NCI-H748 (cell line): ENCODE measurements around the gene FLRT2.

Experiments used
- DNase-seq: peaks from one replicate; lab custom pipeline; 2025; ENCODE audit not compliant: unreplicated experiment; lab: John Stamatoyannopoulos, UW

FLRT2 gene, protein sequence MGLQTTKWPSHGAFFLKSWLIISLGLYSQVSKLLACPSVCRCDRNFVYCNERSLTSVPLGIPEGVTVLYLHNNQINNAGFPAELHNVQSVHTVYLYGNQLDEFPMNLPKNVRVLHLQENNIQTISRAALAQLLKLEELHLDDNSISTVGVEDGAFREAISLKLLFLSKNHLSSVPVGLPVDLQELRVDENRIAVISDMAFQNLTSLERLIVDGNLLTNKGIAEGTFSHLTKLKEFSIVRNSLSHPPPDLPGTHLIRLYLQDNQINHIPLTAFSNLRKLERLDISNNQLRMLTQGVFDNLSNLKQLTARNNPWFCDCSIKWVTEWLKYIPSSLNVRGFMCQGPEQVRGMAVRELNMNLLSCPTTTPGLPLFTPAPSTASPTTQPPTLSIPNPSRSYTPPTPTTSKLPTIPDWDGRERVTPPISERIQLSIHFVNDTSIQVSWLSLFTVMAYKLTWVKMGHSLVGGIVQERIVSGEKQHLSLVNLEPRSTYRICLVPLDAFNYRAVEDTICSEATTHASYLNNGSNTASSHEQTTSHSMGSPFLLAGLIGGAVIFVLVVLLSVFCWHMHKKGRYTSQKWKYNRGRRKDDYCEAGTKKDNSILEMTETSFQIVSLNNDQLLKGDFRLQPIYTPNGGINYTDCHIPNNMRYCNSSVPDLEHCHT

DNA sequence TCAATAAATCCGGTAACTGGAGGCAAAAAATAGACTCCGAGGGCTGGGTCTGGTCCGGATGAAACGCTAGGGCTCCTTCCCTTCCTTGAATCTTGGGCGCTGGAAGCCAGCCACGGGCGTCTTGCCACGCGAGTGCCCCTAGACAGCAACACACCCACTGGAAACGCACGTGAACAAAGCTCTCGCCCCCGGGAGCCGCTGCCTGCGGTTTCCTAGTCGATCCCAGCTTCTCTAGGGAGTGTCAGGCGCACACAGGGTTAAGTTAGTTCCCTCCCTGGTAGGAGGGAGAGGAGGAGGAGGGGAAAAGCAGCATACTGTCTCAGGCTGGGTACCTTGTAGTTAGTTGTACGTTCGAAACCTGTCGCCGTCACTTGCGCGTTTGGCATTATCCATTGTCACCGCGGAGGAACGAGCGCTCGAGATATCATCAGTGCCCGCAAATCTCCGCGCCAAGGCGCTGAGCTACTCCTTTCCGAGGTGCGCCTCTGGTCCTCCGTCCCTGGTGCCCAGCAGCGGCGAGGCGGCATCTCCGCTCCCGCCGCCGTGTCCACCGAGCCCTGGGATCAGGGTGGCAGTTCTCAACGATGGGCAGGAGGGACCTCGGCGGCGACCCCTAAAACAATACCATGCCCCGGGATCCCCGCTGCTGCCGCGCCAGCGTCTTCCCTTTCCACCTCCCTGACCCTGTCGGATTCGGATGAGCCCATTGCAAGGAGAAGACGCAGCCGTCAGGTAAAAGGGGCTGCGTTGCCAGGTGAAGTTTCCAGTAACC, at the start of gene FLRT2:
Gene FLRT2 (plus strand): TSS at position 342 of the 772 bp plus-strand sequence. CDS start 91,371 bp downstream, outside the sequence.
- DNase-seq = peak; percentile 76

DNA sequence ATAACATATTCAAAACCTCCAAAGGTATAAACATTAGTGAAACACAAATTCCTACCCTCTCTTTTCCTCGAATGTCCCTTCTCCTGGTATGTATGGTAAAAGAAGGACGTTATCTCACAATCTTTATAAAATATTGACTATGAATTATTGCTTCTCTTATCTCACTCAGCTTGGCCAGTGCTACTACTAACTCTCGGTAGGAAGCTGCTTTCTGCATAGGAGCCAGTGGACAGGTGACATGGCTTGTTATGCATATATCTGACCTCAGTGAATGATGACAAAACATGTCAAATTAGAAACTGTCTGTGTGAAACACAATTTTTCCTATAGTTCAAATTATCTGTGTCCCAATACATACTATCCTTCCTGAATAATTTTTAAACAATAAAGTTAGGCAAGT, 48.5 kb upstream of the FLRT2 start:
- DNase-seq = no peak

DNA sequence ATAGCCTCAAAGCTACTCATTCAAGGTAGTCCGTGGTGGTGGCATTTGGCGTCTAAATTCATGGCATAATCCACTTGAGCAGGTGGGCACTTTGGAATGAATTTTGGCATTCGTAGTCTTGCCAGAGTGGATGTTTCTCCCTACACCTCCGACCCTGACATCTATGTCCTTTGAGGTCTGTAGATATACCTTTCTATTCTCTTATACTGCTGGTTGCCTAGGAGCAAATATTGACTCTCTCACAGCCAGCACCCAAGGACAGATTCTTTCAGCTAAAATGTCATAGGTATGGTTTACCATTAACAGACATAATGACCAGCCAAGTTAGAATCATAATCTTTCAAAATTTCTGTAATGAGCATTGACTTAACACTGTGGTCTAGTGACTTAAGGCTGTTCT, 47.4 kb upstream of the FLRT2 start:
- DNase-seq = no peak

DNA sequence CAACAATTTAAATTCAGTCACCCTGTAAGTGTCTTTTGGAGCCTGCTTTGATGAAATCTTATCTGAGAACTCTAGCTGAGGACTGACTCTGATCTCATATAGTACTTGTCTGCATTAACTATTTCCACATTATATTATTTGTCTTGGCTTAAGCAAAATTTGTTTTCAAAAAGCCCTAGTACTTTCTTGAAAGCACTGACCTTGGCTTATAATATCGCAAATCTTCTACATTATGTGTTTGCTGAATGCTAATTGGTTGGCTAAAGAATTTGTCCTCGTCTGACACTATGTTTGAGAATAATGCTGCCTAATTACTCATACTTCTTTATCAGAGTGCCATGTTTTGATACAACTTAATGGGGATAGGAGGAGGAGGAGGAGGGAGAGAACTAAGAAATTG, 46.9 kb upstream of the FLRT2 start:
- DNase-seq = no peak

DNA sequence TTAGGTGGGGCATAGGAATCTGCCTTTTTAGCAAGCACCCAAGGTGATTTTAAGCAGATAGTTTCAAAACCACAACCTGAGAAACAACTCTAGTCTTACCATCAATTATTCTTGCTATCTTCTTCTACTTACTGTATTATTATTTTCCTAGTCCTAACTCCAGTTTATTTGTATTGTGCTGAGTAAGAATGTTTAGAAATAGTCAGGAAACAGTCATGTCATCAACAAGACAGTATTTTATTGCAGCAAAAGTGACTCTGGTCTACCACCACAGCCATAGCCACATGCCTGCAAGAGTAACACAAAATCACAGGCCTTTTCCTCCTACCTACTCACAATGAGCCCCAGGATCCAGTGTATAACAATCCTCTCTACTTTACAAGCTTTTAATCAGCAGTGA, 46.3 kb upstream of the FLRT2 start:
- DNase-seq = no peak

DNA sequence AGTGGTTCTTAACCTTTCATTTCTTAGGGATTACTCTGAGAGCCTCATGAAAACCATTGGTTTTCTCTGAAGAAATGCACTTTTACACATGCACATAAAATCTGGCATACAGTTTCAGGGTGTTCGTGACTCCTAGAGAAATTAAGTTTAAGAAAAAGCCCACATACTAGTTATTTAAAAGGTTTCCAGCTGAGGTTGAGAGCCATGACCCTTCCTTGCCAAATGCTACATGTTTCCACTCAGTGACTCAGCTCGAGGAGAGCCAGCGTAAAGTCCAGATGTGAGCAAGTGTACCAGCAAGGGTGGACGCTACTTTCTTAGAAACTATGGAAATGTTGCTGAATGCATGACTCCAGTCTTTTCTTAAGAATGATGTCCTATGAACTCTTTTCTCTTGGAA, 42.7 kb upstream of the FLRT2 start:
- no peak for DNase-seq

DNA sequence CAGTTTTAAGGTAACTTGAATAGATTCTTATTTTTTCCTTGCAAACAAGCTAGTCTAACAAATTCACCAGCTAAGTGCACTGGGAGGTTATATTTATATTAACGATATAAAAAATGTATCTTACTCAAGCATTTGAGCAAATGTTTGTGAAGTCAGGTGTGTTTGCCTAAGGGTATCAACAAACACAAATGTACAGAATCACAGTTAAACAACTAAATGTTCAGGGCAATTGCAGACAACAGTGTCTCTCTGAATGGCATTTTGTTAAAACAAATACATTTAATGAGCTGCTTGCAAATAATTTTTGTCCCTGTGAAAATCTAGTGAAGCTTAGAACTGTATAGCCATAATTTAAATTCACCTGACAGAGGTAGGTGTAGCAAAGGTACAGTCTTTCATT, 28.2 kb upstream of the FLRT2 start:
- peak; percentile 55 for DNase-seq

DNA sequence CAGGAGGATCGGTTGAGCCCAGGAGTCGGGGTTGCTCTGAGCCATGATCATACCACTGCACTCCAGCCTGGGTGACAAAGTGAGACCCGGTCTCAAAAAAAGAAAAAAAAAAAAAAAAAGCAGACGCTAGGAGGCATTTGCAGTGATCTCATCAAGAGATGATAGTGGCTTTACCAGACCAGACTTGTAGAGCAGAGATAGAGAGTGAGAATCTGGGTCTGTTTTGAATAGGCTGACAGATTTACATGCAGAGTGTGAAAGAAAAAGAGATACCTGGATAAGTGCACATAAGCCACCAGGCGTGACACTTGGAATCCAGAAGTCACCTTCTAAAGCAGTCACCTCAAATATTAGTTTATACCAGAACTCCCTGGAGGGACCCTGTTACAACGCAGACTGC, 21.1 kb upstream of the FLRT2 start:
- no peak for DNase-seq

DNA sequence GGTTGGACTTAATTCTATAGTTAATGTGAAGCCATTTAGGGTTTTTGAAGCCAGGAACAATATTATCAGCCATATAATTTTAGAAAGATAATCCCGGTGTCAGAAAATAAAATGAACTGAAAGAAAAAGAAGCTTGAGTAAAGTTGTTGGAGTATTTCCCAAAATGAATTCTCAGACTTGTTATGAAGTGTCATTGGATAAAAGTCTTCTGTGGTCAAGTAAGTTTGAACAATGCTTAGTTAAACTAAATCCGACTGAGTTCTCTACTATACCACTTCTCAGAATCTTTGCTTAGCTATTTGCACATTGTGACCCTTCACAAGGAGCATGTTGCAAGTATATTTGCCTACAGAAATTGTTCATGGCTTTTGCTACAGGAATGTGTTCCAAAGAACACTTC, 17.5 kb upstream of the FLRT2 start:
- DNase-seq = no peak

DNA sequence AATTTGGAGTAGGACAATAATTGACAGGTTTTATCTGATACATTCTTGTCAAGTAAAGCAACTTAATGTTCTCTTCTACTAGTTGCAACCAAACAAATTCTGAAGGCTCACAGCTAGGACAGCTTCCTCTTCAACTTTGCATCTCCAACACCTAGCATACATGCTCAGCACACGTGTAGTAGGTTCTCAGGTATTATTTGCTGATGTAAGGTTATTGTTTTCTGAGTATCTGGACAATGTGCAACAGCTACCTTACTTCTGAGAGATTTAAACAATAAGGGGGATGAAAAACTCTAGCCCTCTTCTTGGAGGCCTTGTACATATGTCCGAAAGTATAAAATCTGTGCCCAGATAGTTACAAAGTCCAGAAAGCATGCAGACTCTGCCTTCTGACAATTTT, 15.5 kb upstream of the FLRT2 start:
- DNase-seq = no peak

DNA sequence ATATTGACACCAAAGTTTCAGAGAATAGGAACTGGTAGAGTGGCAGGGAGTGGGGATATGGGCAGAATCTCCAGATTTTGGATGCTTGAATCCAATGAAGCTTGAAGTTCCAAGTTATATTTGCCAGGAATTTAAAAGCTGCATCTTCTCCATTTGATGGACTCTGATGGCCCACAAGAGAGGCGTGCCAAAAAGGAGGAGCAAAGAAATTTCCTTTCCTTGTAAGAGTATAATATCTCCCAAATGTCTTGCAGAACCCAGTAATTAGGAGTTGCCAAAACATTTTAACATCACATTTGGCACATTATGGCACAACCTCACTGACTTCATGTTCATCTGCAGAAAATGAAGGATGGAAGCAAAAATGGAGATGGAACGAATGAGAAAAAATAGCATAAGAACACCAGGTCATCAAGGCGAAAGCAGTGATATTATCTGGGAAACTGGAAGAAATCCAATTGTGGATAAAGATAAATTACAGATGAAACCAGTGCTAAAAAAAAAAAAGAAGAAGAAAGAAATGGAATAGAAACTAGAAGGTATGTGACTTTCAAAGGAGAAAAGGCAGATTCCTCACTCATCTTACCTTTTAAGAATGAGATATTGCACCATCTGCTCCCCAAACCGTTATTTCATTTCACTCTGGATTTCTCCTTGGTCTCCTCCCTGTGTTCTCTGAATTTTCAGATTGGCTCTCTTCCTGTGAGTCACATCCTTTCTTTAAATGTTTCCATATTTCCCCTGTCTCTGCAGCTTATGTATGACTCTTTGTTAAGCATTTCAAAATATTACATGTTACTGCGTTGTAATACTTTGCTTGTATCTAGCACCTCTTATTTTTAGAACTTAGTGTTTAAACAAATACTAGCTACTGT, 13.5 kb upstream of the FLRT2 start:
- DNase-seq = no peak

DNA sequence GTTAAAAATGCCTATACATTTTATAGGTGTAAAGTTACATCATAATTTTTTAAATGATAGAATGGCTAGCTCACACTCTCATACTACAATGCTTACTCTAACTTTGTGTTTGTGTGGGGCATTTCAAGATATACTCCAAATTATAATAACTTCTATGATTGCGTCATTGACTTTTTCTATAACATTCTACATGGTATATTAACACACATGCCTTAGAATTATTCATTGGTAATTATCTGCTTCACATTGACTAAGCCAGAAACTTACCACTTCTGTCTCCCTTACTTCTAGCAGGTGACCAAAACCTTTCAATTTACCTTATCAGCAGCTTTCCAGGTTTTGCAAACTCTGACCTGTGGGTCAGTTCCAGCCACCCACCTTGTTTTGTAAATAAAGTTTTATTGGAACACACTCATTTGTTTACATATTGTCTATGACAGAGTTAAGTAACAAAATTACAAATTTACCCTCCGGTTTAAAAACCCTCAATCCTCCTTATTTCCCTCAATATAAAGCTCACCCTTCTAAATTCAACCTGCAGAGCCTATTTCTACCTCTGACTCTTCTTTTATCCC, 12.7 kb upstream of the FLRT2 start:
- DNase-seq = no peak

DNA sequence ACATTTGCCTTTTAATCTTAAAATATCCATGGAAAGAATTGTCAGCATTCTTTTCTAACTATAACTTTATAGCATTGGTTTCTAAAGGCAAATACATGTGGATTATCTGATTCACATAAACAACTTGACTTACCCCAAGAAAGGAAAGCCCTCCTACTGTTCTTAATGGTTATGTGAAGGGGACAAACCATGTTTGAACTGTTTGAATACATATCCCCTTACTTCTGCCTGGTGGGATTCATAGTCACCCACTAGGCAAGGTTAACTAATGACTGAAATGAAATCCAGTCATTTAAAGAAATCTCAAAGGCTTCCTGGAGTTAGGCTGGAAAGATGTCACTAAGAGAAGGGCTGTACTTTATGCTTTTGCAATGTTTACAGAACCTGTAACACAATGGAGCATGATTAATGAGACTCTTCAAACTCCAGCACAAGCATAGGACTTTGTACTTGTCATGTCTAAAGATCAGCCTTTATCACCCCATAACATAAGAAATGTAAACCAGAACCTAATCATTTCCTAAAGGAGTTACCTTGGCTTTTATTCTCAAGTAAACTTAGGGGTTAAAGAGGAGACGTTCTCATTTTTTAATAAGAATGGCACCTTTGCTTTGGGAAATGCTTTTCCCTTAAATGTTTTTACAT, 10.2 kb upstream of the FLRT2 start:
- DNase-seq = peak; percentile 71

DNA sequence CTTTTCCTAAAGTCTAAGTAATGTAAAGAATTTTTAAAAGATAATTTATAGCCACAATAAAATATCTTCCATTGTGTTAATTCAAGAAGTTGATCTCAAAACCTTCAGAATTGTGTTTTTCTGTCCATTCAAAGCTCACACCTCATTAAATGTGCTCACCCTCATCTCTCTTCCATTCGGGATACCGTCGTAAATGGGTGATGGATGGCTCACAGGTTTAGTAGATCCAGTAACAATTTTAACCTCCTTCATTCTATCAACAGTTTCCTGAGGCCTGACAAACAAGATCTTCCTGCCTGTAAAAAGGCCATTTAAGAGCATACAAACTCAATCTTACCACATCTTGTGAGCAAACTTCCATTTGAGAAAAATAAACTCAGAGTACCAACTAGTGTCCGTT, 9.4 kb upstream of the FLRT2 start:
- DNase-seq = no peak

DNA sequence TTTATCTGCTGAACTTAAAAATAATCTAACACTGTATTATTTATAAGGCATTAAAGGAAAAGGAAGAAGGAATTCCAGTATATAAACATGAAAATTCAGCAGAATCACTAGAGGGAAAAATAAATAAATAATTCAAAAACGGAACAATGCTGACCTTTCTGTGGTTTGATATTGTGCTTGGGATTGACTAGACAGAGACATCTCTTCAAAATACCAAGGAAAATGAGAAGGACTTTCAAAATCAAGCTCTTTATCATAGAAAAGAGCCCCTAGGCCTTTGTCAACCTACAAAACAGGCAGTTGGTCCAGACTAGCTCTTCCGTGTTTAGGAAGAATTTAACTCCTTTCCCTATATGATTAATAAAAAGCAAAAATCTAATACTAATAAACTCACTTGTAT, 6.3 kb upstream of the FLRT2 start:
- DNase-seq = no peak

DNA sequence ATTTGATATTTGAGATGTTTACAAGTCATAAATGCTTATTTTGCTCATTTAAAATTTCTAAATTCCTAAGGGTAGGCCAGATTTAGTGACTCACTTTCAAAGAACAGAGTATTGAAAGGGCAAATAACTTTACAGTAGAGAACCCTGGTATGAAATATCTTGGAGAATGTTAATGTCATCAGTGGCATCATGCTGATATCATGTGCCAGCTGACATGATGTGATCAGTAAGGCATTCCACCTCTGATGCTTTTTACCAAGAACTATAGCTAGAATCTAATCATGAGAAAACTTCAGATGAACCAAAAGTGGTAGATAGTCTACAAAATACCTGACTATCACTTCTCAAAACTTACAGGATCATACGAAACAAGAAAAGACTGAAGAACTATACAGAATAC, 2.9 kb upstream of the FLRT2 start:
- no peak for DNase-seq

DNA sequence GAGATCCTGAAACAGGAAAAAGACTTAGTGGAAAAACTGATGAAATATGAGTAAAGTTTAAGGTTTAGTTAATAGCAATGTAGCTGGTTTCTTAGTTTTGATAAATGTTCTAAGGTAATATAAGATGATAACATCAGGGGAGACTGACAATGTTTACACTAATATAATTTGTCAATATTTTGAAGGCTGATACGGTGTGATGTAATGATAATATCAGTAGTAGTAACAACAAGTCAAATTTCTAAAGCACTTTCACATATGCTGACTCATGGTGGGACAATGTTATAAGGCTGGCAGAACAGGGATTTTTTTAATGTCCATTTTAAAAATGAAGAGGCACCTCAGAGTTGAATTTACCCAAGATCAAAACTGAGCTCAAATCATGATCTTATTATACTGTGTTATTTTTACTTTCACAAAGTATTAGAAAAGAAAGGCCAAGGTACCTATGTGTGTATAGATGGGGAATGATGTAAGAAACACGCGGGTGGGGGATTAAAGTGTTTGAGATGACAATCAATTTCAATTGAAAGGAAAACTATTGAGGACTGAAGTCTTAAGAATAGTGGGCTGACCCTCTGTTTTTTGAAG, 2.4 kb upstream of the FLRT2 start:
- DNase-seq = no peak

DNA sequence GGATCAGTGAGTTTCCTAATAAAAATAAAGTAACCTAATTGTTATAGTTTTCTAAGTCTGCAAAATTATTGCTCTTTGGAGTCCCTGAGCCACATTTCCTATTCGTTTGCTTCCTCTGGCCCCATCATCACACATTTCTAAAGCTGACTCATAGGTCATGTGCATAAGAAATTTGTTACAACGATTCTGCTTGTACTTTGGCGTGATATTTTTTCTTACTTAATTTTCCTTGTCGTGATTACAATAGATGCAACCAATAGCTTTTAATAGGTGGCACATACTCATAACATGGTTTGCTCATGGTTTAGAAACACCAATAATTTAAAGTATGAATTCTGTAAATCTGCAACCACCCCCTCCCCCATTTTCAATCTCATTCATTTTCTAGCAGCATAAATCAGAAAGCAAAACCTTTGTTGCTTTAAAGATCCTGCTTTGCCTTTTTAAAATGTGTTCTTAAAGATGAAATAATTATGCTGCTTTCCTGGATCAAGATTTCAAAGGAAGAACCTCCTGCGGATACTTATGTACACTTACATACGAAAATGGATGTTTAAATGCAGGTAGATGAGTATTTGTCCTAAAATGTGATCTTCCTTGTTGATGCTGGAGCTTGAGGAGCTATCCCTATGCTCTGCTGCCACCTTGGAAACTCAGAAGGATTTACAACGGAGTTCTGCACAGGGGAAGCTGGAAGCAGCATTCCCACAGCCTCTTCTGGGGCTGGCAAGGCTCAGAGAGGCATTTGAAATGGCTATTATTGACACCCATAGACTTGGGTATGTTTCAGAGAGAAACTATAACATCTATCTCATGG, 1.7 kb upstream of the FLRT2 start:
- peak; percentile 93 for DNase-seq
